HT1080 (cell line): ENCODE measurements around the gene IGFLR1. TPM values are rescaled to one million over a fixed set of nuclear protein-coding genes. Genes with fewer than 3 reads are reported as not detected.
"Not testable (repeated sequence)": the region's sequence is repeated elsewhere in the genome, so short reads cannot be mapped to it uniquely, and the experiment has no call there.

Experiments
- DNase-seq: peaks from one replicate; pipeline ENCODE4 v3.0.0-alpha.2; 2015; ENCODE audit warnings: low read depth
- total RNA-seq: library from RNA; depleted of rRNA; stranded (reverse); fragments of >200 nt; shearing (Covaris generic); gene quantifications from 2 replicates; pipeline ENCODE4 v1.2.3, GENCODE V29; 2014; rRNA removed

The IGFLR1 gene
- total RNA-seq, 1 experiment from 2014 or later: 2.9 TPM

GRCh38 chr19:35712567-35713505 is 29.4 kb downstream of the IGFLR1 start:
- DNase-seq: no peak

GRCh38 chr19:35710784-35711723 is 31.2 kb downstream of the IGFLR1 start:
- DNase-seq: no peak

- DNase-seq: no peak
Measured at GRCh38 chr19:35708391-35708790, 33.9 kb downstream of the IGFLR1 start.

GRCh38 chr19:35704218-35704617 is 38.0 kb downstream of the IGFLR1 start, which contains the start of gene ZBTB32:
Gene ZBTB32 (plus strand): TSS chr19:35704558. CDS start chr19:35714627, 10,069 bp downstream.
- peak; percentile 21 for DNase-seq

GRCh38 chr19:35703343-35703742 is 38.9 kb downstream of the IGFLR1 start:
- no peak for DNase-seq

- peak; percentile 94 for DNase-seq
Measured at GRCh38 chr19:35702223-35703012, 39.8 kb downstream of the IGFLR1 start.

GRCh38 chr19:35696835-35697234 is 45.4 kb downstream of the IGFLR1 start:
- DNase-seq: no peak

GRCh38 chr19:35695895-35696422 is 46.3 kb downstream of the IGFLR1 start:
- DNase-seq: no peak

- DNase-seq: peak; percentile 77
Measured at GRCh38 chr19:35693835-35694599, 48.2 kb downstream of the IGFLR1 start.

- DNase-seq: no peak
Measured at GRCh38 chr19:35693422-35693821, 48.8 kb downstream of the IGFLR1 start.

GRCh38 chr19:35692010-35692409 is 50.2 kb downstream of the IGFLR1 start:
- DNase-seq: no peak

GRCh38 chr19:35691106-35691505 is 51.1 kb downstream of the IGFLR1 start:
- not testable (repeated sequence) for DNase-seq

- DNase-seq: no peak
Measured at GRCh38 chr19:35689836-35690235, 52.4 kb downstream of the IGFLR1 start.

Other genes starting within 250 kb of the IGFLR1 start
- 34.4 and 53.0 TPM in 2 replicates for gene DMKN, start 228.8 kb downstream of the IGFLR1 start, total RNA-seq
- gene SBSN, start 214.1 kb downstream of the IGFLR1 start, total RNA-seq: 3.0 and 14.9 TPM in 2 replicates
- not detected in 2 replicates for gene GAPDHS, start 209.0 kb downstream of the IGFLR1 start, total RNA-seq
- gene TMEM147, start 196.8 kb downstream of the IGFLR1 start, total RNA-seq: 162 and 178 TPM in 2 replicates
- not detected in 2 replicates for gene ATP4A, start 178.8 kb downstream of the IGFLR1 start, total RNA-seq
- not detected in 2 replicates for gene PMIS2, start 156.3 kb downstream of the IGFLR1 start, total RNA-seq
- 19.7 and 21.1 TPM in 2 replicates for gene HAUS5, start 129.7 kb downstream of the IGFLR1 start, total RNA-seq
- 71.9 and 93.9 TPM in 2 replicates for gene RBM42, start 113.4 kb downstream of the IGFLR1 start, total RNA-seq
- gene ETV2, start 100.7 kb downstream of the IGFLR1 start, total RNA-seq: 0.50 and 2.5 TPM in 2 replicates
- 551 and 688 TPM in 2 replicates for gene COX6B1, start 94.1 kb downstream of the IGFLR1 start, total RNA-seq
- not detected in 2 replicates for gene UPK1A, start 75.9 kb downstream of the IGFLR1 start, total RNA-seq
- gene ZBTB32, start 37.9 kb downstream of the IGFLR1 start, total RNA-seq: not detected in 2 replicates
- gene KMT2B, start 24.4 kb downstream of the IGFLR1 start, total RNA-seq: 7.7 and 10.9 TPM in 2 replicates
- 8.4 and 13.3 TPM in 2 replicates for gene U2AF1L4, start 3.0 kb upstream of the IGFLR1 start, total RNA-seq
- gene PSENEN, start 3.2 kb upstream of the IGFLR1 start, total RNA-seq: 48.5 and 50.6 TPM in 2 replicates
- gene LIN37, start 6.1 kb upstream of the IGFLR1 start, total RNA-seq: 4.5 and 5.4 TPM in 2 replicates
- 0.17 TPM in 1 of 2 replicates, not detected in the other for gene HSPB6, start 14.6 kb upstream of the IGFLR1 start, total RNA-seq
- 8.6 and 10.8 TPM in 2 replicates for gene PROSER3, start 15.7 kb upstream of the IGFLR1 start, total RNA-seq
- gene ARHGAP33, start 33.1 kb upstream of the IGFLR1 start, total RNA-seq: 1.3 and 1.8 TPM in 2 replicates
- not detected in 2 replicates for gene PRODH2, start 70.4 kb upstream of the IGFLR1 start, total RNA-seq
- not detected in 2 replicates for gene NPHS1, start 110.1 kb upstream of the IGFLR1 start, total RNA-seq
- not detected in 2 replicates for gene KIRREL2, start 114.5 kb upstream of the IGFLR1 start, total RNA-seq
- 1.6 and 6.6 TPM in 2 replicates for gene APLP1, start 126.1 kb upstream of the IGFLR1 start, total RNA-seq
- gene NFKBID, start 158.1 kb upstream of the IGFLR1 start, total RNA-seq: 5.8 and 5.9 TPM in 2 replicates
- not detected in 2 replicates for gene HCST, start 160.1 kb upstream of the IGFLR1 start, total RNA-seq
- not detected in 2 replicates for gene TYROBP, start 165.8 kb upstream of the IGFLR1 start, total RNA-seq
- gene LRFN3, start 193.9 kb upstream of the IGFLR1 start, total RNA-seq: 1.9 and 3.4 TPM in 2 replicates